Activated CD8-positive, alpha-beta memory T cell treated with anti-CD3 and anti-CD28 coated beads for 36 hours (primary cell): ENCODE data around the gene PNLDC1. TPM values are rescaled to one million over a fixed set of nuclear protein-coding genes. Genes with fewer than 3 reads are reported as not detected.
"Not testable (repeated sequence)": the region's sequence is repeated elsewhere in the genome, so short reads cannot be mapped to it uniquely, and the experiment has no call there.

Experiments
- CTCF ChIA-PET: fragments of 350-600 bp; sonication (Branson Sonifier 250); formaldehyde crosslinking; loops from one replicate; lab custom pipeline; 2021; ENCODE audit warnings: antibody characterized with exemption; lab: Charles Lee
- POLR2A ChIA-PET: fragments of 350-600 bp; sonication (Branson Sonifier 250); formaldehyde crosslinking; loops from one replicate; lab custom pipeline; 2021; ENCODE audit warnings: antibody characterized with exemption; lab: Charles Lee
- total RNA-seq, 2 experiments: library from RNA; stranded (reverse); gene quantifications; one replicate each; pipeline ENCODE4 v1.2.3, GENCODE V29; 2021

Gene PNLDC1
- total RNA-seq, 2 experiments from 2014 or later = 0.30 to 0.57 TPM

DNA sequence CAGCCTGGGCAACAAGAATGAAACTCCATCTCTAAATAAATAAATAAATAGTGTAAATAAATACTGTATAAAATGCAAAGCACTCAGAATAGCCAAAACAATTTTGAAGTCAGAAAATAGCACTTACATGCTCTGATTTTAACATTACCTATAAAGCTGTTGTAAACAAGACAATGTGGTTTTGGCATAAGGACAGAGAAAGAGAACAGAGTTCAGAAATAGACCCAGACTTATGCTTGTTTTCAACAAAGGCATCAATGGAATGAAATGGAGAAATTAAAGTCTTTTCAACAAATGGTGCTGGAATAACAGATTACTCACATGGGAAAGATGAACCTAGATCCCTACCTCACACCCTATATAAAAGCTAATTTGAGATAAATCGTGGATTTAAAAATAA, 27.9 kb upstream of the PNLDC1 start:
- CTCF ChIA-PET = interaction anchor here (0.7 kb wide), 1 partner anchor 17 kb away, joined by 3 read pairs; the partner anchor contains the start of gene TCP1

DNA sequence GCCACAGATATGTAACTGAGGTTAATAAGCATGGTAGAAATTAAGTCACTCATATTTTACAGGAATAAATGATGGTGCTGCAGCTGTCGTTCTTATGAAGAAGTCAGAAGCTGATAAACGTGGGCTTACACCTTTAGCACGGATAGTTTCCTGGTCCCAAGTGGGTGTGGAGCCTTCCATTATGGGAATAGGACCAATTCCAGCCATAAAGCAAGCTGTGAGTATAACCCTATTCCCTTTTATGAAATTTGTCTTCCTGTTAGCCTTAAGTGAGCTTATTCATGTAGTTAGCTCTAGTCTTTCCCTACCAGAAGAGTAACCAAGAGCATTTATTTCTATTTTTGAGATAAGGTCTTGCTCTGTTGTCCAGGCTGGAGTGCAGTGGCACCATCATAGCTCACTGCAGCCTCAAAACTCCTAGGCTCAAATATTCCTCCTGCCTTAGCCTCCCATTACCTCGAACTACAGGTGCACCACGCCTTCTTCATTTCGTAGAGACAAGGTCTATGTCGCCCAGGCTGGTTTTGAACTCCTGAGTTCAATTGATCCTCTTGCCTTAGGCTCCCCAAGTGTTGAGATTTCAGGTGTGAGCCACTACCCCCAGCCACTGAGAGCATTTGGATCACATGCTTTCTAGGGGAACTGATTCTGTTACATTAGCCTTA, 22.7 kb upstream of the PNLDC1 start:
- ChIA-PET CTCF (interaction anchor here (0.6 kb wide), 1 partner anchor 21 kb away, joined by 3 read pairs; no protein-coding TSS in a partner anchor), POLR2A (no interaction called here)

More for the DNA sequence above, 27.9 kb upstream of the PNLDC1 start:
- POLR2A ChIA-PET = interaction anchor here (1.0 kb wide), 1 partner anchor 9 kb away, joined by 3 read pairs; no protein-coding TSS in a partner anchor

DNA sequence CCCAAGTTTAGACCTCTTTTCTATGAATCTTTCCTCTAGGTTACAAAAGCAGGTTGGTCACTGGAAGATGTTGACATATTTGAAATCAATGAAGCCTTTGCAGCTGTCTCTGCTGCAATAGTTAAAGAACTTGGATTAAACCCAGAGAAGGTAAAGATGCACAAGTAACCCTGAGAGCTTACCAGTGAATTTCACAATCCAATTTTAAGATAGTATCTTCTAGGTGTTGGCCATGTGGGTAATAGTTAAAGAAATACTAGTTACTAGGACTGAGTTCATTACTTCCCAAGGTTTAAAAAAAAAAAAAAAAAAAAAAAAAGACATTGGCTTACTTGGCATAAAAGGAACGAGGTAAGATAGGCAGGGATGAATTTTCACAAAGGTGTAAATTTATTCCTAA, 21.9 kb upstream of the PNLDC1 start:
- CTCF ChIA-PET = no interaction called here
- POLR2A ChIA-PET = no interaction called here

DNA sequence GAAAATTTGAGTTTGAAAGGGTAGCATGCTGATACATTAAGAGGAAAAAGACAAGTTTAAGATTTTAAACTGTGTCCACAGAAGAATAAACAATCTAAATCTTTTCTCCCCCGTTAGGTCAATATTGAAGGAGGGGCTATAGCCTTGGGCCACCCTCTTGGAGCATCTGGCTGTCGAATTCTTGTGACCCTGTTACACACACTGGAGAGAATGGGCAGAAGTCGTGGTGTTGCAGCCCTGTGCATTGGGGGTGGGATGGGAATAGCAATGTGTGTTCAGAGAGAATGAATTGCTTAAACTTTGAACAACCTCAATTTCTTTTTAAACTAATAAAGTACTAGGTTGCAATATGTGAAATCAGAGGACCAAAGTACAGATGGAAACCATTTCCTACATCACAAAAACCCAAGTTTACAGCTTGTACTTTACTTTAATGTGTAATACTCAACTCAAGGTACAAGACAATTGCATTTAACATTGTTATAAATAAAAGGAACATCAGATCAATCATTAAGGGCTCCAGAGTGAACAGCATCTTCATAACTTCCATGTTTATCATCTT, 21.5 kb upstream of the PNLDC1 start:
- POLR2A ChIA-PET = no interaction called here

DNA sequence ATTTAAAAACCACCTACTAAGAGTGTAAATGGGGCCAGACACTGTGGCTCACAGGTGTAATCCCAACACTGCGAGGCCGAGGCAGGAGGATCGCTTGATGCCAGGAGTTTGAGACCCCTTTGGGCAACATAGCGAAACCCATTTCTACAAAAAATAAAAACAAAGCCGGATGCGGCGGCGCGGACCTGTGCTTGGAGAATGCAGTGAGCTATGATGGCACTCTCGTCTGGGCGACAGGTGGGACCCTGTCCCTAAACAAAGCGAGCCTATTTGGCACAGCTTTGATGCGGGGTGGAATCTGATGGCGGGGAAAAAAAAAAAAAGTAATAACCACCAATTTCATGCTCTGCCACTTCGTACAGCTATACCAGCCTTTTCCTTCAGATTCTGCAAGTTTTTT, 11.8 kb upstream of the PNLDC1 start:
- POLR2A ChIA-PET = interaction anchor here (0.6 to 3.0 kb wide), 8 partner anchors 13 to 192 kb away, joined by 3 to 15 read pairs (median 3); partner anchors contain the start of genes ACAT2 and WTAP
- CTCF ChIA-PET = no interaction called here

More for the DNA sequence above, 21.5 kb upstream of the PNLDC1 start:
- CTCF ChIA-PET = no interaction called here

DNA sequence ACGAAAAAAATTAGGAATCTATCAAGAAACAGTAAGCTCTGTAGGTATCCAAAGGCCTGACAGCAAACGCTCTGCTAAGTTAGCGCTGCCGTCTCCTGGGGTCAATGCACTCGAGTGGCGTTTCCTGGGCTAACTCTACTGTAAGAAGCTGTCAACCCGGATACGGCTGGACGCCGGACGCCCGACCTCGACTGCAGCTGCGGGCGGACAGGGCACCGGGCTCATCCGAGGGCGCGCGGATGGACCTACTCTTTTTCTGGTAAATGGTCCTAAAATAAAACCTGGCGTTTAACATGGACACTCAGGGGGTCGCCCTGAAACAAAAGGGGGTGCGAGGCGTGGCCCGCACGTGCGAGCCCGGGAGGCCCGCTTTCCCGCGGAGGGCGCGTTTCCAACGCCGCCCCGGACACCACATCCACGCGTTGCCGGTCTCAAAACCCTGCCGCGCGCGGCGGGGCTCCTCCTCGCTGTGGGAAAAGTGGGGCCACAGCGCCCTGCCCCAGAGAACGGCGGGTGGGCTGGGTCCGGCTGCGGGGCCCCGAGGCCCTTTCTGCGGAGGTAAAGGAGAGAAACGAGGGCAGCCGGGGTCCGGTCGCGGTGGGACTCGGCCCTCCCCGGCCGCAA, 11.2 kb upstream of the PNLDC1 start:
- ChIA-PET CTCF (interaction anchor here (1.3 kb wide), 1 partner anchor 17 kb away, joined by 3 read pairs; no protein-coding TSS in a partner anchor), POLR2A (interaction anchor here (0.6 to 3.0 kb wide), 7 partner anchors 13 to 191 kb away, joined by 3 to 15 read pairs (median 3); partner anchors contain the start of genes ACAT2 and WTAP)

DNA sequence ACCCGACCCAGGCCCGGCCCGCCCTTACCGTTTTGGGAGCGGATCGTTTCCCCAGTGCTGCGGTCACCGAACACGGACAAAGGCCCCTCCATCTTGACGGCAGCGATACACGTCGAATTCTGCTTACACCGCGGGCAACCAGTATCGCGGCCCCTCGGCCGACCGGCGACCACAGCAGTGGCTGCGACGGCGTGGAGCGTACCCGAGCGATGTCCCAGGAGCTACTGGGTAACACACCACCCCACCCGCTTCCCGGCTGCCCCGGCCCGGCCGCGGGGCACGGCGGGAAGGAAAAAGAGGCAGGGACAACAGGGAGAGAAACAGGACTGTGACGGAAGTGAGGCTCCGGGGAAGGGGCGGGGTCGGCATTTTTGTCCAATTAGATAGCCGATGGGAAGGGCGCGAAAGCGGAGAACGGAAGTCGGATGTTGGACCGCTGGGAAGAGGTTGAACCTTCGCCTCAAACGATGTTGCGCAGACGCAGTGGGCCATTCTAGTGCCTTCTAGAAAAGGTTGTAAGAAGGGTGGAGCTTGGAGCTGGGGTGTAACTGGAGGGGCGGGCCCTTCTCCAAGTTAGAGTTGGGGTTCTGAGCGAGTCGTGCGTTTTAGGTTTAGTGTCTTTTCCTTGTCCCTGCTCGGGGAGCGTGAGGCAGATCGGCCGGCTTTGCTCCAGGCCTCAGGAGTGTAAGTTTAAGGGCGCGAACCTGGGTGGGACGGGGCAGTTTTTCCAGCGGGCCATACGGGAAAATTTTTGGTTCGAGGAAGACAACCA, 10.5 kb upstream of the PNLDC1 start, which contains the start of gene TCP1:
TSS of gene TCP1 (minus strand) at position 226 of the 772 bp plus-strand sequence. CDS start at position 92, 134 bp downstream.
- ChIA-PET CTCF (interaction anchor here (1.0 to 1.4 kb wide), 3 partner anchors 18 to 98 kb away, joined by 3 to 8 read pairs (median 7); partner anchors contain the start of gene WTAP), POLR2A (interaction anchor here (0.6 to 3.0 kb wide), 11 partner anchors 10 to 141 kb away, joined by 3 to 20 read pairs (median 4); partner anchors contain the start of genes ACAT2 and WTAP)

DNA sequence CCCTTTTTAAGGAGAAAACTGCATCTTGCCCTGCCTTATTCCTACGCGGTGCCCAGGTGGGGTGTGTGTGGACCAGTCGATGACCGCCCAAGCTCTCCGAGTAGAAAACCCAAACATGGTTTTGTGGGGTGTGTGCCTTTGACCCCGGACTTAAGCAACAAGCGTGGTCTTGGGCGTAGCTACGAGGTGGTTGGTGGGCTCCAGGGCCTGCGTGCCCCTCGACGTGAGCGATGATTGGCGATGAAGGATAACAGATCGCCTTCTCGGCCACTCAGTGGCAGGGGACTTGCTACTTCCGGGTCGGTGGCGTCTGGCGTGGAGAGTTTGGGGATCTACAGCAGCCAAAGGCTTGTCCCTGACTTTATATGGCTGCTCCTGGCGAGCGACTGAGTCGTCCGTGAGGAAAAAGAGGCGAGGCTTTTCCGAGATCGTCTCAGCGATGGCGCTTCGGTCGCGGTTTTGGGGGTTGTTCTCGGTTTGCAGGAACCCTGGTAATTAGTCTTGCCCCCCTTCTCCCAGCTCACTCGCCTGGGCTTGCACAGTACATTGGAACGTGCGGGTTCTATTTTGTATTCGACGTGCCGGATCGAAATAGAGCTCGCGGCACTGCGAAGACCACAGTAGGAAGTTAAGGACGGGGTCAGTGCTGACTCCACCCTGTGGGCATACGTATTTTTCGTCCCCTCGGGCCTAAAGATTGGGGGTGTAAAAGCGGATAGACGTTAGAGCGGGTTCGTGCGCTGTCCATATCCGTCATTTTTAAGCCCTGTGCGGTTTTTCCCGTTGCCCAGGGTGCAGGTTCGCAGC, 9.7 kb upstream of the PNLDC1 start, which contains the start of gene MRPL18:
TSS of gene MRPL18 (plus strand) at position 319 of the 807 bp plus-strand sequence. CDS start at position 440, 121 bp downstream.
- ChIA-PET POLR2A (interaction anchor here (0.6 to 3.0 kb wide), 10 partner anchors 11 to 182 kb away, joined by 3 to 20 read pairs (median 4); partner anchors contain the start of genes ACAT2 and WTAP), CTCF (interaction anchor here (1.0 to 1.4 kb wide), 2 partner anchors 64 to 99 kb away, joined by 7 to 8 read pairs; partner anchors contain the start of gene WTAP)

DNA sequence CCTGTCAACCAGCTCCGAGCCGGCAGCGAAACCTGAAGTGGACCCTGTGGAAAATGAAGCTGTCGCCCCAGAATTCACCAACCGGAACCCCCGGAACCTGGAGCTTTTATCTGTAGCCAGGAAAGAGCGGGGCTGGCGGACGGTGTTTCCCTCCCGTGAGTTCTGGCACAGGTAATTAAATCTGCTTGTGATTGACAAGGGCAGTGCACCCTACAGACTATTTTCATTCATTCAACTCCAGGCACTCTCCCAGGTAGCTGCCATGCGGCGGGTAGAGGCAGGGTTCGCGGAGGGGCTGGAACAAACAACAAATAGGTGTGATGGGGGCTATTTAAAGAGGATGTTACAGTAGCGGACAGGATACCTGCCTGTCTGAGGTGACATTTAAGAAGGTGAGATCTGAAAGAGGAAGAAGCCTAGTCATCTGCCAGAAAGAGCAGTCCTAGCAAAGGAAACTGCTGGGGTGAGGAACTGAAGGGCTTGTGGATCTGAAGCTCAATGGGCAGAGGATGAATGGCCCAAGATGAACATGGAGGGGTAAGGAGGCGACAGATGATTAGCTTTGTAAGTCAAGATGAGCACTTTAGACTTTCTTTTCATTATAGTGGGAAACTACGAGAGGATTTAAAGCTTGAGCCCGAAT, 9.0 kb upstream of the PNLDC1 start:
- CTCF ChIA-PET = interaction anchor here (1.4 kb wide), 1 partner anchor 65 kb away, joined by 7 read pairs; the partner anchor contains the start of gene WTAP
- POLR2A ChIA-PET = interaction anchor here (0.6 to 2.3 kb wide), 8 partner anchors 9 to 181 kb away, joined by 3 to 20 read pairs (median 4); partner anchors contain the start of gene WTAP

DNA sequence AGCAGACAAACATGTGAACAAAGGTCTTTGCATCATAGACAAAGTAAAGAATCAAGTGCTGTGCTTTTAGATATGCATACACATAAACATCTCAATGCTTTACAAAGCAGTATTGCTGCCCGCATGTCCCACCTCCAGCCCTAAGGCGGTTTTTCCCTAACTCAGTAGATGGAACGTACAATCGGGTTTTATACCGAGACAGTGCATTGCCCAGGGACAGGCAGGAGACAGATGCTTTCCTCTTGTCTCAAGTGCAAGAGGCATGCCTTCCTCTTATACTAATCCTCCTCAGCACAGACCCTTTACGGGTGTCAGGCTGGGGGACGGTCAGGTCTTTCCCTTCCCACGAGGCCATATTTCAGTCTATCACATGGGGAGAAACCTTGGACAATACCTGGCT, 5.1 kb upstream of the PNLDC1 start:
- CTCF ChIA-PET, POLR2A ChIA-PET: not testable (repeated sequence)

DNA sequence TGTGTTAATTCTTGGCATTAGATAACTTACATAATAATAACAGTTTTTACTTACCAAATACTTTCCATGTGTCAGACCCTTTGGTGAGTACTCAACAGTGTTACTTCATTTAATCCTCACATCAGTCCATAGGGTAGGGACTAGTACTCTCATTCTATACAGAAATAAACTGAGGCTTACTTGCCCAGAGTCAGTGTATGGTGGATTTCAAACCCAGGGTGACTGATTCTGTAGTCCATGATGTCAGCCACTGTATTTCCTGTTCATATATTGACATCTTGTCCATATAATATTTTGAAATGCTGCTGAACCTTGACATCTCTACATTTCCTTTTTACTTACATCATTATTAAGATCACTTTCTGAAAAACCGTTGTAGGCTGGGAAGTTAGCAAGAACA, 2.5 kb upstream of the PNLDC1 start:
- CTCF ChIA-PET = no interaction called here
- POLR2A ChIA-PET = no interaction called here

DNA sequence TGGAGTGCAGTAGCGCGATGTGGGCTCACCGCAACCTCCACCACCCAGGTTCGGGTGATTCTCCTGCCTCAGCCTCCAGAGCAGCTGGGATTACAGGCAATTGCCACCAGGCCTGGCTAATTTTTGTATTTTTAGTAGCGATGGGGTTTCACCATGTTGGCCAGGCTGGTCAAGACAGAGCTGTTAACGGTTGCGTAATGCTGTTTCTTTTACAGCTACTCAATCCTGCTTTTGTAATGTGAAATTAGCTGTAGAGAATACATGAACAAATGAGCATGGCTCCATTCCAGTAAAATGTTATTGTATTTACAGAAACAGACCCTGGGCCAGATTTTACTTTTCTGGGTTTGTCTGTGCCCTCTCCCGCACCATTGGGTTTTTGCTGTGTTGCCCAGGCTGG, 1.9 kb downstream of the PNLDC1 start:
- POLR2A ChIA-PET = no interaction called here
- CTCF ChIA-PET = no interaction called here

DNA sequence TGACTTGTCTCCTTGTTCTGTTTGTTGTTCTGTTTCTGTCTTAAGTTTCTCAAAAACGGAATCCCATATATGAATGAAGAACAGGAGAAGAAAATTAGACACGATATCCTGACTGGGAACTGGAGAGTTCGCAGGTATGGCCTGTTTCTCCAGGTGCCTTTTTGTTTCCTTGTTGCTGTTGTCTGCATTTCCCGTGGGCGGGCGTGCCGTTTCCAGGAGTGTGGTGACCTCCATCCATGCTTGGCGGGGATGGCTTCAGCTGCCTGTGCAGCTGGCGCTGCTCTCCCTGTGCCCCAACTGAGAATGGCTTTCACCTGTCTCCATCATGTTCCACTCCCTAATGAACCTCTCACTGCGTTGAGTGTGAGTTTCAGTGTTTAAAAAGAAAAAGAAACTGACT, 4.4 kb downstream of the PNLDC1 start:
- POLR2A ChIA-PET = no interaction called here

DNA sequence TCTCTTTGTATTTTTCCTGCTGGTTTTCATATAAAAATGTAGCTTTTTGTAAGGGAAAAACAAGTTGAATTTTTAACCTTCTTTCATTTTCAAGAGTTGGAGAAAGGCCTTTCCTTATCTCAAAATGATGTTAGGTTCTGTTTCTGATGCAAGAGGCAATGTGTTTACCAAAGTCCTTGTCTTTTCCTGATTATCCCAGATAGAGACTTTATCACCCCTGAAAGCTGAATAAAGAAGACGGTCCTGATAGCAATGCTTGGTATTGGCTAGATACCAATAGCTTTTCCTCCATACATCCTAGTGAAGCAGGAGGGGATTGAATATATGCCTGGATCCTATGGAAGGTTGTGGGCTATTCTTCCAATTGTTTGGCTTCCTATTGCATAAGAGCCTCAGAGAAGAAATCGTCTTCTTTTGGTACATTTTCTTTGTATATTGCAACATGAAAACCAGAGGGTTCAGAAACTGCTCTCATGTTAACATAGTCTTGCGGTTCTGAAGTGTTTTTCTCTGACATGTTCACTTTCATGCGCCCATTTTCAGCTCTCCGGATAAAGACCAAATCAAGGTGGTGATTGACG, 5.5 kb downstream of the PNLDC1 start:
- ChIA-PET CTCF (no interaction called here), POLR2A (no interaction called here)

More for the DNA sequence above, 4.4 kb downstream of the PNLDC1 start:
- CTCF ChIA-PET = no interaction called here

DNA sequence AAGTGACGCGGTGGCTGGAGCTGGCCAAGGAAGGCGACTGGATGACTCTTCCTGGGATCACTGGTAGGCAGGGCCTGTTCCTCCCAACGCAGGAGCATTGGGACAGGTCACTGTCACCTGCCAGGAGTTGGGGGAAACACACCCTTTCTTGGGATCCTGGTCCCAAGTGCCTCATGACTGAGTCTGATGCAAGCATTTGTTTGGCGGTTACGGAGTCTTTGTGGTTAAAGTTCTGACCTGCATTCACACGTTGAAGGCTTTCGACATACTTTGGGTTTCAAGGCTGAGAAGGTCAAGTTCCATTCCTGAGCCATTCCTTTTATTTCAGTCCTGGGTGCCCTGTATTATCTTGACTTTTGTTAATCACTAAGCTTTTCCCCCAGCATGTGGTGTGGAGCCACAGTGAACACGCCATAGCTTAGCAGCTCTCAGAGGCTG, 6.0 kb downstream of the PNLDC1 start:
- POLR2A ChIA-PET = interaction anchor here (0.6 kb wide), 1 partner anchor 14 kb away, joined by 4 read pairs; no protein-coding TSS in a partner anchor

DNA sequence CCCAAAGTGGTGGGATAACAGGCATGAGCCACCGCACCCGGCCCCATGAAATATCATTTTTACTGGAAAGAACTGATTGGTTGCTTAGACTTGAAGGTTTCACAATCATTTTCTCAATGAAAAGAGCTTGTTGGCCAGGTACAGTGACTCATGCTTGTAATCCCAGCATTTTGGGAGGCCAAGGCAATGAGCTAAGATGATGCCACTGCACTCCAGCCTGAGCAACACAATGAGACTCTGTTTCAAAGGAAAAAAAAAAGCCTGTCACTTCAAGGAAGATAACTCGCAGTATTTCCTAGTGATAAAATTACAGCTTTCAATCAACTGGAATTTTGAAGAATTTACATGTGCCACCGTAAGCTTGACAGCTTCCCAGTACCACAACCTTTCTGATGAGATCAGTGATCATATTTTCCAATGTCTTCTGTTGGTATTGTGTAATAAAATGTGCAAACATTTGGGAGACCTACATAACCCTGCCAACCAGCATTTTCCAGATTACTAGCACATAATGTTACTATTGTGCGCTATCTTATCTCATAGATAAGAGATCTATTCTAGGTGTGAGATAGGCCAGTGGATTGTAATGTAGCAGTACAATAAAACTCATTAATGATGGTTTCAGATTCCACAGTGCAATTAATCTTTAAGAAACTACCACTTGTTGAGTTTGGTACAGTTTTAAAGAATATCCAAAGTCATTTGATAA, 7.2 kb downstream of the PNLDC1 start:
- ChIA-PET POLR2A (no interaction called here), CTCF (interaction anchor here (1.0 kb wide), 1 partner anchor 20 kb away, joined by 3 read pairs; no protein-coding TSS in a partner anchor)

More for the DNA sequence above, 6.0 kb downstream of the PNLDC1 start:
- CTCF ChIA-PET = interaction anchor here (0.7 kb wide), 1 partner anchor 26 kb away, joined by 3 read pairs; no protein-coding TSS in a partner anchor
